NCI-H1092 treated with DMSO at 0.1 percent for 48 hours (cell line): Measurements from ENCODE around the gene SLC22A23.
"Not testable (repeated sequence)": the region's sequence is repeated elsewhere in the genome, so short reads cannot be mapped to it uniquely, and the experiment has no call there.

Experiments
- DNase-seq: peaks from one replicate; lab custom pipeline; 2025; lab: John Stamatoyannopoulos, UW

Gene SLC22A23

GRCh38 chr6:3405182-3405518, 51.7 kb downstream of the SLC22A23 start:
- DNase-seq: no peak

DNA sequence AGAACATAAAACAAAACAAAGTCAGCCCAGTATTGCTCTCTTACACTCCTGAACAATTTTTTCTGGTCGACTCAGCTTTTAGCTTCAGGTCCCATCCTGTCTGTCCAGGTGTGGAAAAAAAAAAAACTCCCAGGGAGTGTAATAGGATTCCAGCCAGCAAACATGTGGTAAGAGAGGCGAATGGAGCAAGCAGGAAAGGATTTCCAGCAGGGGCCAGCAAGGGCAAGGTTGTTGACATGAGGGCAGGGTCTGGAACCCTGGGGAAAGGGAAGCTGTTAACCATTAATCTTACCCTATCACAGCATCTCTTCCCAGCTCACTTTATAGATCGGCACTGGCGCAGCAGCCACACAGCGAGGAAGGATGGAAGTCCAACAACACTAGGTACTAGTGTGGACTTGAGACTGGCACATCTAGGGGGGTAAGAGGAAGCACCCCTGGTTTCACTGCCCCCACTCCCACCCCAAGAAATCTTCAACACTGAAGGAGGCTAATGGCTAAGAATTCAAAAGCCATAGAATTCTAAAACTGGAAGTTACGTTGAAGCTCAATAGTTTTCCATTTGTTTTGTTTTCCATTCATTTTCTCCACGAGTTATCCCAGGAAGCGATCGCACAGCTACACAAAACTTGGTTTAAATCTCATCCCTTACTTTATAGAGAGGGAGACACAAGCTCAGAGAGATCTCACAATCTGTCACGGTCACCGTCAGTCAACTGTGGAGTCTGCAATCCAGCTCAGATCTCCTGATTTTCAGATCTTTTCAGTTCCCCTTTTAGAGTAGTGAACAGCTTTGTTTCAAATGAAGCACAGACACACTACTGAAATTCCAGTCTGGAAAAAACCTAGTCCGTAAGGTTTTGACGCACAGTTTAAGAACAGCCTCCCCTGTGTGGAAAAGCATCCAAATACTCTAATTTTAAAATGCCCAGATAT, 53.3 kb downstream of the SLC22A23 start:
- no peak for DNase-seq

GRCh38 chr6:3402310-3403237, 54.3 kb downstream of the SLC22A23 start:
- DNase-seq: no peak

GRCh38 chr6:3400162-3400561, 56.7 kb downstream of the SLC22A23 start:
- no peak for DNase-seq

DNA sequence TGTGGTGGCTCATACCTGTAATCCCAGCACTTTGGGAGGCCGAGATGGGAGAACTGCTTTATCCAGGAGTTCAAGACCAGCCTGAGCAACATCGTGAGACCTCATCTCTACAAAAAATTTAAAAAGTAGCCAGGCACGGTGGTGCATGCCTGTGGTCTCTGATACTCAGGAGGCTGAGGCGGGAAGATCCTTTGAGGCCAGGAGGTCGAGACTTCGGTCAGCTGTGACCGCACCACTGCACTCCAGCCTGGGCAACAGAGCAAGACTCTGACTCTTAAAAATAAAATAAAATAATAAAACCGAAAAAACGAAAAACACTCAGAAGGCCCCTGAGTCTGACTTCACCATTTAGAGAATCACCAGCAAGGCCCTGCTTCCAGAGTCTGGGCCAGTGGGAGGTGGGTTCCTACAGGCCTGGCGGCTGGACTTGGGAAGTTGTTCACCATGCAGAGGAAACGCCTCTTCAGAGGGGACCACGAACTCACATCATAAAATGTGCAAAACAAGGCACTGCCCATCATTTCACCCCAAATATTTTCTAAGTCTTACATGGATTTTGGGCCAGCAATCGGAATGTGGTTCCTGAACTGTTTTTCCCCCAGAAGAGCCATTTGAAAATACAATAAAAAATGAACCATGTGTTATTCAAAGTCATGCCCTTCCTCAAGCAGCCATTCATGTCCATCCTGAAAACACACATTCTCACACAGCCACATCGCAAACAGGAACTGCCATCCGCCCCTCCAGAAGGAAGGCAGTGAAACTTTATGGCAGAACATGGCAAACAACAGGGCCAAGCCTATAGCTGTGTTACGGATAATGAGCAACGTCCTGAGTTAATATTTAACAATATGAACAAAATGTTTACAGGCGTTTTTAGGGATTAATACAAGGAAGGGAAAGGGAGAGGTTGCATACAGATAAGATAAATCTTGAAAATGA, 57.8 kb downstream of the SLC22A23 start:
- no peak for DNase-seq

GRCh38 chr6:3398165-3398562, 58.7 kb downstream of the SLC22A23 start:
- DNase-seq: no peak

GRCh38 chr6:3397229-3398164, 59.4 kb downstream of the SLC22A23 start:
- DNase-seq: no peak

- DNase-seq: no peak
Measured at GRCh38 chr6:3396503-3397180, 60.2 kb downstream of the SLC22A23 start.

DNA sequence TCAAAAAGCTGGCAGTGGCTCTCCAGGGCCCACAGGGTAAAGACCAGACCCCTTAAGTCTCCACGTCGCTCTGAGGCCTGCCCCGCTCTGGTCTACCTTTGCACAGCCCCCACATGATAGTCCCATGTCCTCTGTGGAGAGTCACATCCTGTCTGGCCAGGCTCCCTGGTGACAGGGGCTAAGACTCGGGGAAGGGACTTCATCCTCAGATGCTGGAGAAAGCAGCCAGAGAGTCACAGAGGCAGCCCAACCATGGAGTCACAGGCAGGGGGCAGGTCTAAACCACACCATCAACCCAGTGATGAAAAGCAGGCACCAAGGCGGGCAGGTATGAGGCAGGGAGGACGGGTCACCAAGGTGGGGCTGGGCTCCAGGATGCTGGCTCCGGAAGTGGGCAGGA, 62.2 kb downstream of the SLC22A23 start:
- DNase-seq: no peak

DNA sequence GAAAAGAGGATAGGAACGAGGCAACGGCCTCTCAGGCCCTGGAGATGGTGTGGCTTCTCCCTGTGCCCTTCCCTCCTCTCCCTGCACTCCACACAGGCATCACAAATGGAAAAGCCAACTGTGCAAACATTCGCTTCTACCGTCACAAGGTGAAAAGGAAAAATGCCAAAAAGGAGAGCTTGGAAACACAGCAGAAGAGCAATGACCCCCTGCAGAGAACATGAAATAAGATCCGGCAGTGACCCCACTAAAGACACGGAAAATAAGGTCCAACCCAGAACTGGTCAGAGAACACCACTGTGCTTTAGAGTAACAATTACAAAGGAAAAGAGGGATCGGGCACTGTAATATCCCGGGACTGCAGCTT, 63.0 kb downstream of the SLC22A23 start:
- peak; percentile 74 for DNase-seq

GRCh38 chr6:3392930-3393835, 63.7 kb downstream of the SLC22A23 start:
- DNase-seq: no peak

- DNase-seq: no peak
Measured at GRCh38 chr6:3391902-3392458, 64.9 kb downstream of the SLC22A23 start.

DNA sequence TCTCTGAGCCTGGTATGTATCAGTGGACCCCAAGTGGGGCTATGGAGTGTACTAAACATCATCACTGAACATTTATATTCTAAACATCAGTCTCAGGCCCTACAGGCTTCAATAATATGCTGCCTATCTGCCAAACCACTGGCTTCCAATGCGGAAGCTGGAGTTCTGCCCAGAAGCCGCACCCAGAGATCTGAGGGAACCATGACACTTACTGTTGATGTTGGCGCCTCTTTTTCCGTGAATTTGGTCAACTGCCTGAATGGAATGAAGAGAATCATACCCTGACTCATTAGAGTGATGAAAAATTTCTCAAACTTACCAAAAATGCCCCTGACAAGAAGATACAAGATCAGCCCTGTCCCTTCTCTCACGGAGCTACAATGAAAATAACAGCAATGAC, 66.2 kb downstream of the SLC22A23 start:
- DNase-seq: no peak

- no peak for DNase-seq
Measured at GRCh38 chr6:3389390-3390167, 67.3 kb downstream of the SLC22A23 start.

DNA sequence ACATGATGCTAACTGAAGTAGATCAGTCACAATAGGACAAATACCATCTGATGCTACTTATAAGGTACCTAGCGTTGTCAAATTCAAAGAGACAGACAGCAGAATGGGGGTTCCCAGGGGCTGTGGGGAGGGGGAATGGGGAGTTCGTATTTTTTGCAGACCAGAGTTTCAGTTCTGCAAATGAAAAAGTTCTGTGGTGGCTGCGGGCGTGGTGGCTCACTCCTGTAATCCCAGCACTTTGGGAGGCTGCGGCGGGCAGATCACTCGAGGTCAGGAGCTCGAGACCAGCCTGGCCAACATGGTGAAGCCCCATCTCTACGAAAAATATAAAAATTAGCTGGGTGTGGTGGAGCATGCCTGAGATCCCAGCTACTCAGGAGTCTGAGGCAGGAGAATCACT, 68.1 kb downstream of the SLC22A23 start:
- no peak for DNase-seq

DNA sequence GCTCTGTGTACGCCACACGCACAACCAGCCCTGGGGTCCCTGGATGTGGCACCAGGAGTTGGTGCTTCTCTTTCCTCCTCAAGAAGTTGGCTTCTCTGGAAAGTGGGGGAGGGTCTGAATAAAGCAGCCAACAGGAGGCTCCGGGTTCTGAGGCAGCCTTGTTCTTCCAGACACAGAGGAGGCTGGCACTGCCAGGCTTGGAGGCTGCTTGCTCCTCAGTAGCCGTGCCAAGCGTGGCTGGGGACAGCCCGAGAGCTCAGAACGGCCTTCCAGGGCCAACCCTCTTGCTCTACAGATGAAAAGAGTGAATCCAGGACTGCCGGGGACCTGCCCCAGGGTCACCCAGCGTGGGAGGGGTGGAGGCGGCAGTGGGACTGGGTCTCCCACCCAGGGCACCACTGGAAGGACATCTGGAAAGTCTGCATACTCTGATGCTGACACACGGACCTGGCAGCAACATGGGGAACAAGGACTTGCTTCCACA, 70.4 kb downstream of the SLC22A23 start:
- no peak for DNase-seq

DNA sequence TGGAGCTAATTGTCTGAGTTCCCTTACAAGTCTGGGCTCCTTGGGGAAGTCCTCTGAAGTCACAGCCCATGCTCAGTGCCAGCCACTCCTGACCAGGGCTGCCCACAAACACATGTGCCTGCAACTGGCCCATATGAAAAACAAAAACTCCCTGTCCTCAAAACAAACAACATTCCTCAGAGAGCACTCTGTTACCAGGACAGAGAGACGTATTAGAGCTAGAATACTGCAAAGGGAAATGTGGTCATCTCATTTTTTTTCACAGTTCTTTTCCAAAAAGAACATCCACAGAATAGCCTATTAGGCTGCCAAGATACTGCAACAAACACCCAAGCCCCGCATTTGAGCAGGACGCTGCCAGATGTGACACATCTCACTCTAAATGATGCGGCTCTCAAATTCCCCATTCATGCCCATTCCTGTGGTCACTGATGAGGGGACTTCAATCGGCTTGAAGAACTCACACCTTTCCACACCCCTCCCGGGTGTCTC, 71.1 kb downstream of the SLC22A23 start:
- DNase-seq: no peak

DNA sequence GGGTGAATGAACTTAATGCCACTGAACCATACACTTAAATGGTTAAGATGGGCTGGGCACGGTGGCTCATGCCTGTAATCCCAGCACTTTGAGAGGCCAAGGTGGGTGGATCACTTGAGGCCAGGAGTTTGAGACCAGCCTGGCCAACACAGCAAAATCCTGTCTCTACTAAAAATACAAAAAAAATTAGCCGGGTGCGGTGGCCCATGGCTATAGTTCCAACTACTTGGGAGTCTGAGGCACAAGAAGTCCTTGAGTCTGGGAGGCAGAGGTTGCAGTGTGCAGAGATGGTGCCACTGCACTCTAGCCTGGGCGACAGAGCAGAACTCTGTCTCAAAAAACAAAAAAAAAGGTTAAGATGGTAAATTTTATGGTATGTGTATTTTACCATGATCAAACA, 71.7 kb downstream of the SLC22A23 start:
- DNase-seq: not testable (repeated sequence)
